PFSK-1 (cell line): ENCODE measurements around the gene ADGRL3.

Experiments
- FOXP2 ChIP-seq: optimal IDR thresholded peaks from 2 replicates; pipeline ENCODE3; 2011; ENCODE audit warnings: borderline replicate concordance, control low read depth, inconsistent platforms; ENCODE audit not compliant: insufficient read depth; ENCODE audit errors: extremely low read length, extremely low read depth
- POLR2AphosphoS5 ChIP-seq: IDR thresholded peaks from 2 replicates; pipeline ENCODE4 v1.6.1; 2012; ENCODE audit warnings: low read depth, mild to moderate bottlenecking, control low read depth, low read length, moderate library complexity
- SIN3A ChIP-seq: IDR thresholded peaks from 2 replicates; pipeline ENCODE4 v1.6.1; 2012; ENCODE audit warnings: mild to moderate bottlenecking, low read length, moderate library complexity, borderline replicate concordance; ENCODE audit not compliant: insufficient read depth
- TAF1 ChIP-seq: IDR thresholded peaks from 2 replicates; pipeline ENCODE4 v1.6.1; 2012; ENCODE audit warnings: low read length, control low read depth, borderline replicate concordance; ENCODE audit not compliant: insufficient read depth
- TF ChIP-seq, protein P1 (sequence below), 2 experiments: IDR thresholded peaks; 2 replicates each; pipeline versions ENCODE4 v1.6.1 to v1.8.0; 2011 to 2012; ENCODE audit warnings: low read depth in 2 of 2, low read length in 2 of 2, control low read depth in 1 of 2, inconsistent platforms in 1 of 2, mild to moderate bottlenecking in 1 of 2, moderate library complexity in 1 of 2; ENCODE audit not compliant: insufficient read depth in 1 of 2

ADGRL3 gene

DNA sequence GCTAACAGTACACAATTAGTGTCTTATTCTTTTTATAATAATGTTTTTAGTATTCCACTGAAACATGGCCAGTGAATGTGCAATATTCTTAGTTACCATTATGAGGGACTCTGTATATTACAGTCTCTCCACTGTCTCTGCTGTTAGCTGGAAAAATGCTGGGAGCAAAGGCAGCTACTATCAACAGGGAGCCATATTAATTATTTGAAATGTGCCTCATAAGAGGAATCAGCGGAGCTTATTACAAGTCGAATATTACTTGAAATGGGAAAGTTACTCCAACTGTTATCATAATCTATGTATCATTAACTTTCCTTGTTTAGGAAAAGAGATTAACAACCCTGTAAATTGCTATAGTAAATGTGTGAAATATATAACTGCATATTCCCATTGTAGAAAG lies 612.0 kb downstream of the ADGRL3 start:
- TF ChIP-seq POLR2AphosphoS5 (no peak), FOXP2 (no peak), SIN3A (no peak), TAF1 (no peak)
- TF ChIP-seq, protein P1, sequence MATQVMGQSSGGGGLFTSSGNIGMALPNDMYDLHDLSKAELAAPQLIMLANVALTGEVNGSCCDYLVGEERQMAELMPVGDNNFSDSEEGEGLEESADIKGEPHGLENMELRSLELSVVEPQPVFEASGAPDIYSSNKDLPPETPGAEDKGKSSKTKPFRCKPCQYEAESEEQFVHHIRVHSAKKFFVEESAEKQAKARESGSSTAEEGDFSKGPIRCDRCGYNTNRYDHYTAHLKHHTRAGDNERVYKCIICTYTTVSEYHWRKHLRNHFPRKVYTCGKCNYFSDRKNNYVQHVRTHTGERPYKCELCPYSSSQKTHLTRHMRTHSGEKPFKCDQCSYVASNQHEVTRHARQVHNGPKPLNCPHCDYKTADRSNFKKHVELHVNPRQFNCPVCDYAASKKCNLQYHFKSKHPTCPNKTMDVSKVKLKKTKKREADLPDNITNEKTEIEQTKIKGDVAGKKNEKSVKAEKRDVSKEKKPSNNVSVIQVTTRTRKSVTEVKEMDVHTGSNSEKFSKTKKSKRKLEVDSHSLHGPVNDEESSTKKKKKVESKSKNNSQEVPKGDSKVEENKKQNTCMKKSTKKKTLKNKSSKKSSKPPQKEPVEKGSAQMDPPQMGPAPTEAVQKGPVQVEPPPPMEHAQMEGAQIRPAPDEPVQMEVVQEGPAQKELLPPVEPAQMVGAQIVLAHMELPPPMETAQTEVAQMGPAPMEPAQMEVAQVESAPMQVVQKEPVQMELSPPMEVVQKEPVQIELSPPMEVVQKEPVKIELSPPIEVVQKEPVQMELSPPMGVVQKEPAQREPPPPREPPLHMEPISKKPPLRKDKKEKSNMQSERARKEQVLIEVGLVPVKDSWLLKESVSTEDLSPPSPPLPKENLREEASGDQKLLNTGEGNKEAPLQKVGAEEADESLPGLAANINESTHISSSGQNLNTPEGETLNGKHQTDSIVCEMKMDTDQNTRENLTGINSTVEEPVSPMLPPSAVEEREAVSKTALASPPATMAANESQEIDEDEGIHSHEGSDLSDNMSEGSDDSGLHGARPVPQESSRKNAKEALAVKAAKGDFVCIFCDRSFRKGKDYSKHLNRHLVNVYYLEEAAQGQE (IDR thresholded peaks at IDR 0.05; ENCODE audit: insufficient read depth in 1 of 2, low read depth in 2 of 2, low read length in 2 of 2): no peak

DNA sequence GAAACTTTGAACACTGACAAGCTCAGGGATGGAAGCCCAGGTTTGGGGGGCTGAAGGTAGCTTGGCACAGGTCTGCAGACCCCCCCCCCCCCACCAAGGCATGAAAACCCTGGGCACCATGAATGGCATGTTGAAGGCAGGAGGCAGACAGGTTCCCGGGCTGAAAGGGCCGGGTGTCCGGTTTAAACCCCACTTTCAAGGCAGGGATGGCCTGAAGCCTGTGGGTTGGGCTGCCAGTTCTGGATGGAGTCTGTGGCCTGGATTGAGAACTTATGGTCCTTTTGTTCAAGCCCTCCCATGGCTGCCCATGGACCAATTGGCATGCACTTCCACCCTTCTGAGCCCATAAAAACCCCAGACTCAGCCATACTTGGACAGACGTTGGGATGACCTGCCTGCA lies 616.9 kb downstream of the ADGRL3 start:
- no peak for TF ChIP-seq SIN3A
- no peak for TF ChIP-seq FOXP2
- no peak for TF ChIP-seq POLR2AphosphoS5
- no peak for TF ChIP-seq TAF1
- TF ChIP-seq, protein P1 (IDR thresholded peaks at IDR 0.05; ENCODE audit: insufficient read depth in 1 of 2, low read depth in 2 of 2, low read length in 2 of 2): no peak

DNA sequence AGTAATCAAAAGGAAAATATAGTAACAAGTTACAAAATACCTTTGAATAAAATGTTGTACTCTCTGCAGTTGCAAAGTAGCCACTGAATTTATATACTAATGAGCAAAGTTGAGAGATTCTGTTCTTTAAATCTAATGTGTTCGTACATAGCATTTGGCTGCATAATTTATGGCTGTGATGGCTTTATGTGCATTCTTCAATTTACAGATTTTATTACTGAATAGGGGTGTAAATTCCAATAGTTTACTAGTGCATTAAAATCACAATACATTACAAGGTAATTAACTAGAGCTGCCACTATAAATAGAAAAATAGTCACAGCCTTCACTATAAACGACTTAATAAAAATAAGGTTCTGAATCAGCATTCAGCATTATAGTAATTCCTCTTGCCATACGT lies 620.0 kb downstream of the ADGRL3 start:
- TF ChIP-seq POLR2AphosphoS5 (no peak), SIN3A (no peak), FOXP2 (no peak), TAF1 (no peak)
- TF ChIP-seq, protein P1 (IDR thresholded peaks at IDR 0.05; ENCODE audit: insufficient read depth in 1 of 2, low read depth in 2 of 2, low read length in 2 of 2): no peak

DNA sequence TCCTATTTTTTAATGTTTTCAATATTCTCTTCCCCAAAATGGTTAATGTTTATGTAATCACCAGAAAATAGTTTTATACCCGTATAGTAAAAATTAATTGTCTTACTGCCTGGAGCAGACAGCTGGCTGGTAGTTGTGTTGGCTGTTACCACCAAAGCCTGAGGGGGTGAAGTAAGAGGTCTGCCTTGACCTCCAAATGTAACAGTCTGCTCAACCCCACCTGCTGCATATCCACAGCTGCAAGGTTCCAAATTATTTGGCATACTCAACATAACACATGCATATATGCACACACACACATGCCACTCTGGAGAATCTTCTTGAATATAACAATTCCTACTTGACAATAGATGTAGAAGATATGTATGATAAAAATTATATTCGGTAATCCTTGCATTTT lies 624.3 kb downstream of the ADGRL3 start:
- no peak for TF ChIP-seq SIN3A
- TF ChIP-seq POLR2AphosphoS5: no peak
- TF ChIP-seq TAF1: no peak
- TF ChIP-seq, protein P1 (IDR thresholded peaks at IDR 0.05; ENCODE audit: insufficient read depth in 1 of 2, low read depth in 2 of 2, low read length in 2 of 2): no peak
- TF ChIP-seq FOXP2: no peak

DNA sequence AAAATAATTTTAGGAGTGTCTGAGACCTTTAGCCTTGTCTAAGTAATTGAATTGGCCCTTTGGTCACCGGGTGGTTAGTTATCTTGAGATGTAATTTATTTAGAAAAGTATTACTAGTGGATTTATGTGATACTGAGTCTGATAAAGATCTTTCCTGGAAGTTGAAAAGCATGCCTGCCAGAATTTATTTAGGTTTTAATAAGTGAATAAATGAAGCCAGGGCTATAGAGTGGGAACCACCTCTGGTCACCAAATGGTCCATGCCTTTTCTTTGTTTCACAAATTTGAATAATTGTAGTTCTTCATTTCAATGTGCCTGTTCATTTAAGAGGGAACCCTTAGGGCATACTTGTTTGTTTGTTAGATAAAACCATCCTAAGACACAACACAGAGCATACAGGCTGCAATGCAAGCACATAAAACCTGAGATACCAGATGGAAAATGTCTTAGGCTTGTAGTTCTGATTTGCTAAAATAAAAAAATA lies 627.8 kb downstream of the ADGRL3 start:
- TF ChIP-seq, protein P1 (IDR thresholded peaks at IDR 0.05; ENCODE audit: insufficient read depth in 1 of 2, low read depth in 2 of 2, low read length in 2 of 2): no peak
- TF ChIP-seq TAF1 (no peak), FOXP2 (no peak), SIN3A (no peak), POLR2AphosphoS5 (no peak)
